Mammary epithelial cell (primary cell): ENCODE measurements around the gene ZNF45.

Experiments used
- CTCF ChIP-seq, 2 donors: IDR thresholded peaks in 1 of 2; conservative IDR thresholded peaks in 1 of 2; 2 replicates each; pipeline ENCODE4 v1.5.1; 2011 to 2012; ENCODE audit warnings: inconsistent platforms in 2 of 2, low read length in 2 of 2, mild to moderate bottlenecking in 2 of 2, control low read depth in 1 of 2, low read depth in 1 of 2; ENCODE audit not compliant: insufficient read depth in 1 of 2; ENCODE audit errors: extremely low read depth in 1 of 2
- EZH2 ChIP-seq: IDR thresholded peaks from 2 replicates; pipeline ENCODE4 v1.6.1; 2012; ENCODE audit warnings: low read length, inconsistent platforms, borderline replicate concordance

- no peak for TF ChIP-seq EZH2
- TF ChIP-seq CTCF (conservative IDR thresholded peaks at IDR 0.05 in 1 of 2, IDR thresholded peaks at IDR 0.05 in 1 of 2; ENCODE audit: extremely low read depth in 1 of 2, insufficient read depth in 1 of 2, low read depth in 1 of 2, low read length in 2 of 2) = no peak
These were observed 41.6 kb upstream of the ZNF45 start for GRCh38 chr19:43976732-43977131.
